PC-3 (cell line): ENCODE results near the gene ZNF764.

Experiments used
- CTCF ChIP-seq: fragments of 300-600 bp; sonication (generic); conservative IDR thresholded peaks from 2 replicates; pipeline ENCODE4 v1.5.1; 2017; ENCODE audit warnings: antibody characterized with exemption, low read depth, mild to moderate bottlenecking, low read length
- EZH2phosphoT487 ChIP-seq: fragments of 300-600 bp; sonication (generic); IDR thresholded peaks from 2 replicates; pipeline ENCODE4 v1.6.1; 2018; ENCODE audit warnings: mild to moderate bottlenecking, antibody characterized with exemption, low read length, borderline replicate concordance

- no peak for TF ChIP-seq CTCF
- no peak for TF ChIP-seq EZH2phosphoT487
Measured at GRCh38 chr16:30523768-30524574, 34.2 kb downstream of the ZNF764 start.
